ELF-1 (cell line): ENCODE data around the gene NDUFA3.
"Not testable (repeated sequence)": the region's sequence is repeated elsewhere in the genome, so short reads cannot be mapped to it uniquely, and the experiment has no call there.

ENCODE experiments used
- DNase-seq: peaks from one replicate; pipeline ENCODE4 v3.0.0-alpha.2; 2016; ENCODE audit warnings: low read depth, low spot score

Gene NDUFA3

GRCh38 chr19:54102421-54103169 is at the start of gene NDUFA3:
NDUFA3 (plus strand) TSS chr19:54102855; CDS start chr19:54102879, 24 bp downstream.
- DNase-seq = peak; percentile 98

- DNase-seq = no peak
These were observed 40.0 kb upstream of the NDUFA3 start for GRCh38 chr19:54062643-54063042.

GRCh38 chr19:54063350-54064116 is 39.1 kb upstream of the NDUFA3 start, which contains the start of gene VSTM1:
VSTM1 (minus strand) TSS chr19:54063897; CDS start chr19:54063777, 120 bp downstream.
- DNase-seq = no peak

GRCh38 chr19:54069470-54069869 is 33.2 kb upstream of the NDUFA3 start:
- no peak for DNase-seq

- no peak for DNase-seq
These were observed 28.8 kb upstream of the NDUFA3 start for GRCh38 chr19:54073829-54074228.

GRCh38 chr19:54074851-54075250 is 27.8 kb upstream of the NDUFA3 start:
- DNase-seq = no peak

- DNase-seq = no peak
These were observed 25.3 kb upstream of the NDUFA3 start for GRCh38 chr19:54077334-54077733.

- DNase-seq = no peak
These were observed 21.6 kb upstream of the NDUFA3 start, which contains the start of gene TARM1 for GRCh38 chr19:54081032-54081431. TARM1 (minus strand) TSS chr19:54081365; CDS start chr19:54081340, 25 bp downstream.

GRCh38 chr19:54084410-54084809 is 18.2 kb upstream of the NDUFA3 start:
- DNase-seq = no peak

- DNase-seq = no peak
These were observed 8.1 kb upstream of the NDUFA3 start for GRCh38 chr19:54094426-54095000.

GRCh38 chr19:54095136-54095858 is 7.4 kb upstream of the NDUFA3 start:
- DNase-seq = no peak

- peak; percentile 69 for DNase-seq
These were observed 6.6 kb upstream of the NDUFA3 start for GRCh38 chr19:54095859-54096616.

- DNase-seq = peak; percentile 28
These were observed 6.0 kb upstream of the NDUFA3 start for GRCh38 chr19:54096617-54097106.

GRCh38 chr19:54099190-54099902 is 3.3 kb upstream of the NDUFA3 start:
- DNase-seq = no peak

GRCh38 chr19:54099903-54100255 is 2.8 kb upstream of the NDUFA3 start:
- DNase-seq = not testable (repeated sequence)

- DNase-seq = peak; percentile 23
These were observed 2.1 kb upstream of the NDUFA3 start, which contains the start of gene OSCAR for GRCh38 chr19:54100561-54100960. OSCAR (minus strand) TSS chr19:54100803; CDS start chr19:54100792, 11 bp downstream.

- DNase-seq = no peak
These were observed 2.5 kb downstream of the NDUFA3 start for GRCh38 chr19:54104998-54105715.

GRCh38 chr19:54105796-54106195 is 3.1 kb downstream of the NDUFA3 start:
- no peak for DNase-seq

GRCh38 chr19:54106716-54107115 is 4.1 kb downstream of the NDUFA3 start:
- no peak for DNase-seq
